ENCODE results near the gene BCL2L13. TPM values are rescaled to one million over a fixed set of nuclear protein-coding genes. Genes with fewer than 3 reads are reported as not detected.
A peak's percentile ranks its signal among the peaks of the same experiment; 100 is the strongest.

The BCL2L13 gene
- total RNA-seq, 1 experiment from 2014 or later: 56.9 TPM

- no peak for DNase-seq
- no peak overlapping the region for H2AFZ ChIP-seq (ENCODE audit: low read length)
- no peaks in the 10 kb centered on the region for H3K9me3 ChIP-seq (ENCODE audit: low read length)
- no peak overlapping the region for H3K4me2 ChIP-seq (ENCODE audit: low read depth, low read length, poor library complexity, severe bottlenecking)
- H3K9me2 ChIP-seq (replicated peaks; ENCODE audit: insufficient read depth, low read length): no peaks in the 10 kb centered on the region
- peaks cover 94% of the 10 kb centered on the region for H3K79me2 ChIP-seq (ENCODE audit: low read length)
- H3K9ac ChIP-seq (ENCODE audit: low read length): no peak overlapping the region
- H3K4me3 ChIP-seq (ENCODE audit: low read length): no peak overlapping the region
- no peaks in the 10 kb centered on the region; the same call in 1 of the 2 replicates for H3K36me3 ChIP-seq (ENCODE audit: insufficient read depth, low read length)
- H3K27ac ChIP-seq (ENCODE audit: low read length): no peak overlapping the region
- H4K20me1 ChIP-seq (ENCODE audit: insufficient read depth, low read depth, low read length): peaks cover 18% of the 10 kb centered on the region
- no peaks in the 10 kb centered on the region for H3K27me3 ChIP-seq (ENCODE audit: low read length)
- H3K4me1 ChIP-seq (ENCODE audit: low read length): peaks cover 13% of the 10 kb centered on the region
Measured at GRCh38 chr22:17767233-17768065, 128.9 kb downstream of the BCL2L13 start.

GRCh38 chr22:17769013-17769715, 130.6 kb downstream of the BCL2L13 start:
- Histone ChIP-seq H3K79me2 (ENCODE audit: low read length) (peaks cover 93% of the 10 kb centered on the region), H2AFZ (ENCODE audit: low read length) (no peak overlapping the region), H3K36me3 (ENCODE audit: insufficient read depth, low read length) (no peaks in the 10 kb centered on the region; the same call in 1 of the 2 replicates), H4K20me1 (ENCODE audit: insufficient read depth, low read depth, low read length) (peaks cover 22% of the 10 kb centered on the region), H3K27me3 (ENCODE audit: low read length) (no peaks in the 10 kb centered on the region), H3K4me2 (ENCODE audit: low read depth, low read length, poor library complexity, severe bottlenecking) (no peak overlapping the region), H3K27ac (ENCODE audit: low read length) (no peak overlapping the region), H3K4me3 (ENCODE audit: low read length) (no peak overlapping the region), H3K4me1 (ENCODE audit: low read length) (peaks cover 19% of the 10 kb centered on the region), H3K9me2 (replicated peaks; ENCODE audit: insufficient read depth, low read length) (no peaks in the 10 kb centered on the region), H3K9me3 (ENCODE audit: low read length) (no peaks in the 10 kb centered on the region), H3K9ac (ENCODE audit: low read length) (no peak overlapping the region)
- no peak for DNase-seq

GRCh38 chr22:17769716-17770082, 131.1 kb downstream of the BCL2L13 start:
- H4K20me1 ChIP-seq (ENCODE audit: insufficient read depth, low read depth, low read length): peaks cover 22% of the 10 kb centered on the region
- H3K4me1 ChIP-seq (ENCODE audit: low read length): peaks cover 22% of the 10 kb centered on the region
- DNase-seq: no peak
- H3K9me3 ChIP-seq (ENCODE audit: low read length): no peaks in the 10 kb centered on the region
- no peak overlapping the region for H3K27ac ChIP-seq (ENCODE audit: low read length)
- H3K36me3 ChIP-seq (ENCODE audit: insufficient read depth, low read length): no peaks in the 10 kb centered on the region; the same call in 1 of the 2 replicates
- H3K4me2 ChIP-seq (ENCODE audit: low read depth, low read length, poor library complexity, severe bottlenecking): no peak overlapping the region
- no peak overlapping the region for H3K9ac ChIP-seq (ENCODE audit: low read length)
- H3K9me2 ChIP-seq (replicated peaks; ENCODE audit: insufficient read depth, low read length): no peaks in the 10 kb centered on the region
- no peak overlapping the region for H2AFZ ChIP-seq (ENCODE audit: low read length)
- H3K27me3 ChIP-seq (ENCODE audit: low read length): no peaks in the 10 kb centered on the region
- no peak overlapping the region for H3K4me3 ChIP-seq (ENCODE audit: low read length)
- peaks cover 88% of the 10 kb centered on the region for H3K79me2 ChIP-seq (ENCODE audit: low read length)

GRCh38 chr22:17770180-17771077, 131.9 kb downstream of the BCL2L13 start:
- H3K9ac ChIP-seq (ENCODE audit: low read length): no peak overlapping the region
- H3K4me1 ChIP-seq (ENCODE audit: low read length): peaks cover 24% of the 10 kb centered on the region
- H3K27ac ChIP-seq (ENCODE audit: low read length): no peak overlapping the region
- peaks cover 22% of the 10 kb centered on the region for H4K20me1 ChIP-seq (ENCODE audit: insufficient read depth, low read depth, low read length)
- H3K27me3 ChIP-seq (ENCODE audit: low read length): no peaks in the 10 kb centered on the region
- H3K36me3 ChIP-seq (ENCODE audit: insufficient read depth, low read length): no peaks in the 10 kb centered on the region; the same call in 1 of the 2 replicates
- H3K79me2 ChIP-seq (ENCODE audit: low read length): peaks cover 81% of the 10 kb centered on the region
- no peaks in the 10 kb centered on the region for H3K9me3 ChIP-seq (ENCODE audit: low read length)
- no peaks in the 10 kb centered on the region for H3K9me2 ChIP-seq (replicated peaks; ENCODE audit: insufficient read depth, low read length)
- no peak for DNase-seq
- no peak overlapping the region for H2AFZ ChIP-seq (ENCODE audit: low read length)
- no peak overlapping the region for H3K4me2 ChIP-seq (ENCODE audit: low read depth, low read length, poor library complexity, severe bottlenecking)
- H3K4me3 ChIP-seq (ENCODE audit: low read length): no peak overlapping the region

GRCh38 chr22:17772249-17772957, 133.8 kb downstream of the BCL2L13 start:
- Histone ChIP-seq H2AFZ (ENCODE audit: low read length) (no peak overlapping the region), H3K27me3 (ENCODE audit: low read length) (no peaks in the 10 kb centered on the region), H3K4me2 (ENCODE audit: low read depth, low read length, poor library complexity, severe bottlenecking) (peak overlapping the region; percentile 78), H3K4me3 (ENCODE audit: low read length) (peak overlapping the region; percentile 79), H3K79me2 (ENCODE audit: low read length) (peaks cover 67% of the 10 kb centered on the region), H3K27ac (ENCODE audit: low read length) (no peak overlapping the region), H3K9me3 (ENCODE audit: low read length) (no peaks in the 10 kb centered on the region), H3K4me1 (ENCODE audit: low read length) (peaks cover 31% of the 10 kb centered on the region), H3K36me3 (ENCODE audit: insufficient read depth, low read length) (no peaks in the 10 kb centered on the region; the same call in 1 of the 2 replicates), H4K20me1 (ENCODE audit: insufficient read depth, low read depth, low read length) (peaks cover 20% of the 10 kb centered on the region), H3K9me2 (replicated peaks; ENCODE audit: insufficient read depth, low read length) (no peaks in the 10 kb centered on the region), H3K9ac (ENCODE audit: low read length) (peak overlapping the region; percentile 92)
- DNase-seq: no peak

GRCh38 chr22:17772958-17773605, 134.5 kb downstream of the BCL2L13 start:
- peak overlapping the region; percentile 92 for H3K9ac ChIP-seq (ENCODE audit: low read length)

GRCh38 chr22:17773606-17774205, 135.1 kb downstream of the BCL2L13 start:
- Histone ChIP-seq H3K9me3 (ENCODE audit: low read length) (no peaks in the 10 kb centered on the region), H3K36me3 (ENCODE audit: insufficient read depth, low read length) (no peaks in the 10 kb centered on the region), H3K9me2 (replicated peaks; ENCODE audit: insufficient read depth, low read length) (no peaks in the 10 kb centered on the region), H3K27me3 (ENCODE audit: low read length) (no peaks in the 10 kb centered on the region), H3K79me2 (ENCODE audit: low read length) (peaks cover 69% of the 10 kb centered on the region), H3K27ac (ENCODE audit: low read length) (peak overlapping the region; percentile 70), H3K4me2 (ENCODE audit: low read depth, low read length, poor library complexity, severe bottlenecking) (peak overlapping the region; percentile 78), H3K4me1 (ENCODE audit: low read length) (peaks cover 40% of the 10 kb centered on the region), H3K4me3 (ENCODE audit: low read length) (peak overlapping the region; percentile 79), H3K9ac (ENCODE audit: low read length) (peak overlapping the region; percentile 92), H4K20me1 (ENCODE audit: insufficient read depth, low read depth, low read length) (peaks cover 20% of the 10 kb centered on the region), H2AFZ (ENCODE audit: low read length) (0 out of 2 replicates have a peak overlapping the region, but pooled peaks have one; percentile 16)
- DNase-seq: peak; percentile 80

More at GRCh38 chr22:17772958-17773605, 134.5 kb downstream of the BCL2L13 start:
- Histone ChIP-seq H3K9me3 (ENCODE audit: low read length) (no peaks in the 10 kb centered on the region), H3K79me2 (ENCODE audit: low read length) (peaks cover 67% of the 10 kb centered on the region), H2AFZ (ENCODE audit: low read length) (no peak overlapping the region), H3K9me2 (replicated peaks; ENCODE audit: insufficient read depth, low read length) (no peaks in the 10 kb centered on the region), H4K20me1 (ENCODE audit: insufficient read depth, low read depth, low read length) (peaks cover 20% of the 10 kb centered on the region), H3K27ac (ENCODE audit: low read length) (no peak overlapping the region), H3K4me3 (ENCODE audit: low read length) (peak overlapping the region; percentile 79), H3K36me3 (ENCODE audit: insufficient read depth, low read length) (no peaks in the 10 kb centered on the region; the same call in 1 of the 2 replicates), H3K4me1 (ENCODE audit: low read length) (peaks cover 33% of the 10 kb centered on the region), H3K4me2 (ENCODE audit: low read depth, low read length, poor library complexity, severe bottlenecking) (peak overlapping the region; percentile 78), H3K27me3 (ENCODE audit: low read length) (no peaks in the 10 kb centered on the region)
- DNase-seq: no peak

Data from Karpas-422 (cell line).